Panc1 (cell line): ENCODE results near the gene AEBP1.

Source experiments
- CTCF ChIP-seq: fragments of 450-650 bp; IDR thresholded peaks from 2 replicates; pipeline ENCODE4 v1.5.1; 2017; ENCODE audit warnings: mild to moderate bottlenecking
- POLR2AphosphoS5 ChIP-seq: IDR thresholded peaks from 2 replicates; pipeline ENCODE4 v1.6.1; 2012; ENCODE audit warnings: mild to moderate bottlenecking, low read depth, low read length, moderate library complexity
- REST ChIP-seq, 2 experiments: IDR thresholded peaks; 2 replicates each; pipeline ENCODE4 v1.6.1; 2011 to 2012; ENCODE audit warnings: low read depth in 2 of 2, control low read depth in 1 of 2, low read length in 1 of 2, mild to moderate bottlenecking in 1 of 2, moderate library complexity in 1 of 2; ENCODE audit not compliant: insufficient read depth in 1 of 2
- SIN3A ChIP-seq: IDR thresholded peaks from 2 replicates; pipeline ENCODE4 v1.6.1; 2012; ENCODE audit warnings: low read depth, mild to moderate bottlenecking, low read length, moderate library complexity, borderline replicate concordance; ENCODE audit not compliant: insufficient read depth
- TCF7L2 ChIP-seq: IDR thresholded peaks from 2 replicates; pipeline ENCODE4 v1.6.1; 2011; ENCODE audit warnings: mild to moderate bottlenecking, low read depth, low read length, inconsistent platforms

- TF ChIP-seq REST (IDR thresholded peaks at IDR 0.05; ENCODE audit: insufficient read depth in 1 of 2, low read depth in 2 of 2, low read length in 1 of 2) (no peak), CTCF (no peak), POLR2AphosphoS5 (no peak), TCF7L2 (no peak), SIN3A (no peak)
These were observed 58.7 kb downstream of the AEBP1 start for GRCh38 chr7:44162785-44163395.
